GM12878 (cell line): Measurements from ENCODE around the gene PHF1. TPM values are rescaled to one million over a fixed set of nuclear protein-coding genes. Genes with fewer than 3 reads are reported as not detected.

Experiments used
- ATAC-seq: fragments of 200-7000 bp; cut with Tn5 transposase; 3 replicates; pipeline ENCODE4 v1.9.1; 2020; ENCODE audit warnings: mild to moderate bottlenecking, moderate library complexity
- BruUV-seq: library from RNA; stranded (reverse); fragments of 400-500 nt; replicated peaks from 2 replicates; lab custom pipeline; 2021; lab: Mats Ljungman, UMichigan
- CTCF ChIA-PET: fragments of 300-600 bp; sonication (Branson Sonifier 250); formaldehyde crosslinking; extraction: SDS; loops from one replicate; lab custom pipeline; 2021; ENCODE audit warnings: inconsistent platforms; lab: Yijun Ruan, JAX
- POLR2A ChIA-PET: fragments of 350-600 bp; formaldehyde crosslinking; extraction: SDS; loops from one replicate; lab custom pipeline; 2021; ENCODE audit warnings: inconsistent platforms; lab: Charles Lee
- RAD21 ChIA-PET: fragments of 300-600 bp; sonication (Branson Sonifier 250); formaldehyde crosslinking; loops from one replicate; lab custom pipeline; 2023; ENCODE audit warnings: antibody characterized with exemption; ENCODE audit not compliant: unreplicated experiment; lab: Charles Lee
- SMC1A ChIA-PET: fragments of 300-600 bp; sonication (Branson Sonifier 250); formaldehyde crosslinking; loops from one replicate; lab custom pipeline; 2023; ENCODE audit not compliant: unreplicated experiment, uncharacterized antibody; lab: Charles Lee
- DNase-seq: peaks from one replicate; pipeline ENCODE4 v3.0.0-alpha.2; 2011; ENCODE audit warnings: low read depth, low spot score
- FAIRE-seq: peaks from 3 replicates; lab custom pipeline; 2011; peaks lifted over from hg19 to GRCh38; lab: Jason Lieb, UNC
- H2AFZ ChIP-seq: 2 replicates; pipeline ENCODE4 v1.6.0; 2011; ENCODE audit warnings: low read depth, low read length, control low read depth; ENCODE audit not compliant: control insufficient read depth
- H3K27ac ChIP-seq: 2 replicates; pipeline ENCODE4 v1.5.1; 2011; ENCODE audit warnings: control low read depth; ENCODE audit not compliant: control insufficient read depth, insufficient read depth
- H3K27me3 ChIP-seq, 2 experiments: replicated peaks in 1 of 2; 2 replicates each; pipeline versions ENCODE4 v1.6.0 to v1.6.1; 2011; ENCODE audit warnings: low read length in 1 of 2; ENCODE audit not compliant: control insufficient read depth in 2 of 2, insufficient read depth in 2 of 2
- H3K36me3 ChIP-seq, 2 experiments: 2 replicates each; pipeline ENCODE4 v1.5.1; 2011; ENCODE audit warnings: low read length in 1 of 2; ENCODE audit not compliant: control insufficient read depth in 2 of 2, insufficient read depth in 2 of 2
- H3K4me1 ChIP-seq: 2 replicates; pipeline ENCODE4 v1.6.1; 2011; ENCODE audit warnings: mild to moderate bottlenecking, low read length, moderate library complexity, mixed read lengths; ENCODE audit not compliant: control insufficient read depth, insufficient read depth
- H3K4me2 ChIP-seq: 2 replicates; pipeline ENCODE4 v1.6.0; 2011; ENCODE audit warnings: control low read depth; ENCODE audit not compliant: control insufficient read depth, insufficient read depth
- H3K4me3 ChIP-seq: fragments of 200-600 bp; sonication (generic); 2 replicates; pipeline ENCODE4 v1.5.1; 2016
- H3K79me2 ChIP-seq: 2 replicates; pipeline ENCODE4 v1.6.0; 2011; ENCODE audit warnings: low read length; ENCODE audit not compliant: control insufficient read depth, insufficient read depth
- H3K9ac ChIP-seq: 2 replicates; pipeline ENCODE4 v1.8.0; 2011; ENCODE audit warnings: low read length, control low read depth, mixed read lengths; ENCODE audit not compliant: control insufficient read depth, insufficient read depth
- H3K9me3 ChIP-seq: replicated peaks from 3 replicates; pipeline ENCODE4 v1.5.1; 2011; ENCODE audit warnings: mild to moderate bottlenecking, low read length; ENCODE audit not compliant: control insufficient read depth, insufficient read depth
- H4K20me1 ChIP-seq: 2 replicates; pipeline ENCODE4 v1.6.0; 2011; ENCODE audit not compliant: control insufficient read depth, insufficient read depth
- NFYA ChIP-seq: IDR thresholded peaks from 2 replicates; pipeline ENCODE4 v1.6.1; 2011; ENCODE audit warnings: low read depth, mild to moderate bottlenecking, low read length, improper control_type of control experiment, borderline replicate concordance
- ZBTB40 ChIP-seq: fragments of 450-650 bp; IDR thresholded peaks from 2 replicates; pipeline ENCODE4 v1.6.1; 2016; ENCODE audit warnings: mild to moderate bottlenecking, moderate library complexity, borderline replicate concordance
- WGBS: methylation state at CpG from one replicate; pipeline ENCODE4 v1.1.6; 2016; ENCODE audit warnings: low lambda C conversion rate; ENCODE audit not compliant: insufficient replicate concordance, insufficient coverage; ENCODE audit errors: missing lambda C conversion rate; 5-methylcytosine and 5-hydroxymethylcytosine counted together
- in situ Hi-C: fragments of 300-500 bp; cut with MboI; formaldehyde crosslinking; loops from 9 replicates; pipeline ENCODE4 v1.14.3; 2018; ENCODE audit warnings: mixed read lengths
- intact Hi-C: fragments of 100-400 bp; cut with micrococcal nuclease; formaldehyde crosslinking; loops from one replicate; pipeline ENCODE4 v1.14.2; 2022; ENCODE audit not compliant: unreplicated experiment
- polyA plus RNA-seq, 11 experiments: library from polyadenylated mRNA; depleted of rRNA in 4 of 11; unstranded in 6 of 11; stranded (reverse) in 5 of 11; fragments of >200 nt; fragmentation: Nextera tagmentation in 4 of 11; fragmentation: Illumina TruSeq in 1 of 11; extraction: Ambion mirVana in 4 of 11; extraction: Trizol in 1 of 11; gene quantifications; 1 replicate in 1 of 11; 2 replicates in 10 of 11; pipeline versions ENCODE4 v1.2.1 to v1.2.3, GENCODE V29; 2011 to 2016; ENCODE audit warnings: inconsistent platforms in 2 of 11, missing spikeins in 2 of 11, low read depth in 1 of 11
- total RNA-seq, 4 experiments: library from RNA; depleted of rRNA in 3 of 4; stranded (reverse); fragments of >200 nt in 3 of 4; fragmentation: Illumina TruSeq in 1 of 4; extraction: Trizol in 1 of 4; gene quantifications; 2 replicates each; pipeline versions ENCODE4 v1.2.1 to v1.2.3, GENCODE V29; 2013 to 2021

Gene PHF1
- total and polyA plus RNA-seq, 10 of the 15 experiments (the other 5 are each of a cell fraction or from before 2014, with no cell fraction given) = 1.3 to 17.8 (median 6.2) TPM

- CTCF ChIA-PET = no interaction called here
- no peak overlapping the region for H3K4me3 ChIP-seq
These were observed 9.9 kb downstream of the PHF1 start for GRCh38 chr6:33420491-33421343.

More at GRCh38 chr6:33420491-33421343, 9.9 kb downstream of the PHF1 start:
- 93% methylated on average over 3 of the region's 6 CpGs for WGBS
- intact Hi-C loops (no loop called here), in situ Hi-C loops (no loop called here)
- DNase-seq = no peak
- BruUV-seq = no TSS peak
- Histone ChIP-seq H3K79me2 (peaks cover 18% of the 10 kb centered on the region), H3K9me3 (no peaks in the 10 kb centered on the region), H3K9ac (no peak overlapping the region), H2AFZ (no peak overlapping the region), H3K27me3 (no peaks in the 10 kb centered on the region; a peak in 2 of 4 replicates), H3K36me3 (no peaks in the 10 kb centered on the region), H3K27ac (no peak overlapping the region), H3K4me1 (peaks cover 25% of the 10 kb centered on the region), H4K20me1 (no peaks in the 10 kb centered on the region), H3K4me2 (no peak overlapping the region)
- ATAC-seq = no peak
- FAIRE-seq = no peak
- TF ChIP-seq NFYA (no peak), ZBTB40 (peak; percentile 44; the same call in 1 of the 2 replicates)
- ChIA-PET SMC1A (no interaction called here), POLR2A (interaction anchor here (1.5 kb wide), 1 partner anchor 10 kb away, joined by 3 read pairs; no protein-coding TSS in a partner anchor), RAD21 (no interaction called here)
